Measurements from ENCODE around the gene CHFR.
"Not testable (repeated sequence)": the region's sequence is repeated elsewhere in the genome, so short reads cannot be mapped to it uniquely, and the experiment has no call there.

The CHFR gene

GRCh38 chr12:132907789-132908144 lies 20.4 kb upstream of the CHFR start:
- Histone ChIP-seq H2AFZ (ENCODE audit: low read depth, low read length) (peak overlapping the region; percentile 16), H3K18ac (ENCODE audit: low read depth in 1 of 2, low read length in 2 of 2) (peak overlapping the region; percentile 30 to 61), H4K8ac (ENCODE audit: low read length) (peak overlapping the region; percentile 89), H3K4me2 (ENCODE audit: low read length, poor library complexity, severe bottlenecking) (peak overlapping the region; percentile 67), H3K9me3 (ENCODE audit: control insufficient read depth, low read length) (peaks cover 50% of the 10 kb centered on the region), H3K4me3 (ENCODE audit: insufficient read depth in 1 of 2, low read depth in 1 of 2, low read length in 2 of 2) (peak overlapping the region in 1 of 2 experiments; percentile 73), H3K9ac (ENCODE audit: low read length) (peak overlapping the region; percentile 92)
- H4K91ac ChIP-seq (ENCODE audit: low read length); H2BK12ac ChIP-seq (ENCODE audit: low read length in 2 of 2); H3K27ac ChIP-seq (ENCODE audit: low read length, poor library complexity, severe bottlenecking); DNase-seq; H3K36me3 ChIP-seq (ENCODE audit: control insufficient read depth in 1 of 2, insufficient read depth in 2 of 2, low read depth in 1 of 2, low read length in 2 of 2); H3K14ac ChIP-seq (ENCODE audit: low read length in 2 of 2); H2BK5ac ChIP-seq (ENCODE audit: low read depth, low read length, poor library complexity, severe bottlenecking); H3K79me1 ChIP-seq (replicated peaks; ENCODE audit: low read length, poor library complexity, severe bottlenecking); H3K4me1 ChIP-seq (ENCODE audit: control insufficient read depth, insufficient read depth, low read depth, low read length); H2AK5ac ChIP-seq (ENCODE audit: low read length, severe bottlenecking); H3K27me3 ChIP-seq (ENCODE audit: control insufficient read depth in 1 of 2, insufficient read depth in 1 of 2, low read length in 2 of 2); H2BK15ac ChIP-seq (ENCODE audit: low read depth, poor library complexity, severe bottlenecking); H2BK120ac ChIP-seq (ENCODE audit: low read depth, low read length); H3K23ac ChIP-seq (ENCODE audit: low read length in 2 of 2); H3K4ac ChIP-seq (ENCODE audit: low read depth in 1 of 2, low read length in 2 of 2): not testable (repeated sequence)
- 9% methylated on average over 23 of the region's 23 CpGs for WGBS

- Histone ChIP-seq H2BK120ac (ENCODE audit: low read depth, low read length) (no peak overlapping the region), H3K4ac (ENCODE audit: low read depth in 1 of 2, low read length in 2 of 2) (no peak overlapping the region), H3K18ac (ENCODE audit: low read depth in 1 of 2, low read length in 2 of 2) (no peak overlapping the region), H3K4me1 (ENCODE audit: control insufficient read depth, insufficient read depth, low read depth, low read length) (peaks cover 5% of the 10 kb centered on the region), H2BK5ac (ENCODE audit: low read depth, low read length, poor library complexity, severe bottlenecking) (no peak overlapping the region), H2BK15ac (ENCODE audit: low read depth, poor library complexity, severe bottlenecking) (no peak overlapping the region), H3K14ac (ENCODE audit: low read length in 2 of 2) (no peak overlapping the region), H3K36me3 (ENCODE audit: control insufficient read depth in 1 of 2, insufficient read depth in 2 of 2, low read depth in 1 of 2, low read length in 2 of 2) (no peaks in the 10 kb centered on the region), H3K23ac (ENCODE audit: low read length in 2 of 2) (no peak overlapping the region), H3K9ac (ENCODE audit: low read length) (peak overlapping the region; percentile 92), H3K79me1 (replicated peaks; ENCODE audit: low read length, poor library complexity, severe bottlenecking) (no peaks in the 10 kb centered on the region), H3K4me2 (ENCODE audit: low read length, poor library complexity, severe bottlenecking) (no peak overlapping the region), H3K4me3 (ENCODE audit: insufficient read depth in 1 of 2, low read depth in 1 of 2, low read length in 2 of 2) (peak overlapping the region in 1 of 2 experiments; percentile 53), H3K27me3 (ENCODE audit: control insufficient read depth in 1 of 2, insufficient read depth in 1 of 2, low read length in 2 of 2) (no peaks in the 10 kb centered on the region), H3K27ac (ENCODE audit: low read length, poor library complexity, severe bottlenecking) (no peak overlapping the region), H2AFZ (ENCODE audit: low read depth, low read length) (no peak overlapping the region), H4K91ac (ENCODE audit: low read length) (no peak overlapping the region), H4K8ac (ENCODE audit: low read length) (no peak overlapping the region), H2AK5ac (ENCODE audit: low read length, severe bottlenecking) (no peak overlapping the region), H3K9me3 (ENCODE audit: control insufficient read depth, low read length) (peaks cover 46% of the 10 kb centered on the region), H2BK12ac (ENCODE audit: low read length in 2 of 2) (no peak overlapping the region)
- no peak for DNase-seq
- WGBS: 45% methylated on average over 15 of the region's 16 CpGs
Observed at GRCh38 chr12:132907216-132907615, 19.8 kb upstream of the CHFR start.

DNA sequence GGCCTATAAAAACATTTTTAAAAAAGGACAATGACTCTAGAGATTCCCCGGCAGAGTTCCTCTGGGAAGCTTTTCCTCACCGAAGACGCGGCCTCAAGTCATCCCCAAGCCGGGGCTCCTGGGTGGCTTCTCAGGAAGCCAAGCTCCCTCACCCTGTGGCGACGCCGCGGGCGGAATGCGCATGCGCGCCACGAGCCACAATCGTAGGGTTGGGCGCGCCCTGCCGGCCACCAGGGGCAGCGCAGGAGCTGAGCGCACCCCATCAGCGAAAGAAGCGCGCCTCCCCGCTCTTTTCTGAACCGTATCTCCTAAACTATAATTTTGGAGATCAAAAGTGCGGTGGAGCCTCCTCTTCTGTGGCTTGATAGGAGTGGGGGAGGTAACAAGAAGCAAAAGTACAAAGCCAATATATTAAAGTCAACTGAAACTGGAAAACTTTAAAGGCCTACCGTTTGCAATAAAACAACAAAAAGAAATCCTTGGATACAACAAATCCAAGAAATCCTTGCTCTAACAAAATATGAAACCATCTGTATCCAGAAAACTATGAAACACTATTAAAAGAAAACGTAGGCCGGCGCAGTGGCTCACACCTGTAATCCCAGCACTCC lies 17.4 kb upstream of the CHFR start:
- Histone ChIP-seq H2BK12ac (ENCODE audit: low read length in 2 of 2) (no peak overlapping the region), H3K36me3 (ENCODE audit: control insufficient read depth in 1 of 2, insufficient read depth in 2 of 2, low read depth in 1 of 2, low read length in 2 of 2) (no peaks in the 10 kb centered on the region), H3K23ac (ENCODE audit: low read length in 2 of 2) (no peak overlapping the region), H2BK15ac (ENCODE audit: low read depth, poor library complexity, severe bottlenecking) (no peak overlapping the region), H3K14ac (ENCODE audit: low read length in 2 of 2) (no peak overlapping the region), H2BK5ac (ENCODE audit: low read depth, low read length, poor library complexity, severe bottlenecking) (no peak overlapping the region), H3K4me3 (ENCODE audit: insufficient read depth in 1 of 2, low read depth in 1 of 2, low read length in 2 of 2) (peak overlapping the region in 1 of 2 experiments; percentile 10), H3K4me2 (ENCODE audit: low read length, poor library complexity, severe bottlenecking) (no peak overlapping the region), H3K9me3 (ENCODE audit: control insufficient read depth, low read length) (peaks cover 32% of the 10 kb centered on the region), H2AK5ac (ENCODE audit: low read length, severe bottlenecking) (no peak overlapping the region), H4K8ac (ENCODE audit: low read length) (no peak overlapping the region), H2BK120ac (ENCODE audit: low read depth, low read length) (no peak overlapping the region), H3K4ac (ENCODE audit: low read depth in 1 of 2, low read length in 2 of 2) (no peak overlapping the region), H3K27ac (ENCODE audit: low read length, poor library complexity, severe bottlenecking) (no peak overlapping the region), H2AFZ (ENCODE audit: low read depth, low read length) (no peak overlapping the region), H3K27me3 (ENCODE audit: control insufficient read depth in 1 of 2, insufficient read depth in 1 of 2, low read length in 2 of 2) (no peaks in the 10 kb centered on the region), H3K18ac (ENCODE audit: low read depth in 1 of 2, low read length in 2 of 2) (no peak overlapping the region), H3K79me1 (replicated peaks; ENCODE audit: low read length, poor library complexity, severe bottlenecking) (no peaks in the 10 kb centered on the region), H3K4me1 (ENCODE audit: control insufficient read depth, insufficient read depth, low read depth, low read length) (peaks cover 5% of the 10 kb centered on the region), H3K9ac (ENCODE audit: low read length) (no peak overlapping the region), H4K91ac (ENCODE audit: low read length) (no peak overlapping the region)
- WGBS: 24% methylated on average over 20 of the region's 30 CpGs
- DNase-seq: peak; percentile 26

DNA sequence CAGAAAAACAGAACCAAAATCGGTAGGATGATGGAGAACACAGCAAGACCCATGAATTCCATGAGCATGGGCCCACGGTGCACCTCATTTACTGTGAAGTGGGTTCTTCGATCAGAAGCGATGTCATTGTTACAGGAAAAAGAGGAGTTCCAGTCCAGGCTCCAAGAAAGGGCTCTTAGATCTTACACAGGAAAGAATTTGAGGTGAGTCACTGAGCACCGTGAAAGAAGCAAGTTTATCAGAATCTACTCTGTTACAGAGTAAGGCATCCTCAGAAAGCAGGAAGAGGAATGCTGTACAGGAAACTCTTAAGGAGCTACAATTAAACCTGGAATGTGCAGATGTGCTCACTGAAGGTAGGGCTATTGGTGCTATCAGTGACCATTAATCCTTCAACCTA lies 11.6 kb upstream of the CHFR start:
- no peak overlapping the region for H3K4me2 ChIP-seq (ENCODE audit: low read length, poor library complexity, severe bottlenecking)

More for the DNA sequence above, 11.6 kb upstream of the CHFR start:
- Histone ChIP-seq H3K9ac (ENCODE audit: low read length) (no peak overlapping the region), H4K91ac (ENCODE audit: low read length) (no peak overlapping the region), H3K14ac (ENCODE audit: low read length in 2 of 2) (no peak overlapping the region), H3K36me3 (ENCODE audit: control insufficient read depth in 1 of 2, insufficient read depth in 2 of 2, low read depth in 1 of 2, low read length in 2 of 2) (no peaks in the 10 kb centered on the region), H2BK15ac (ENCODE audit: low read depth, poor library complexity, severe bottlenecking) (no peak overlapping the region), H2BK5ac (ENCODE audit: low read depth, low read length, poor library complexity, severe bottlenecking) (no peak overlapping the region), H3K4me1 (ENCODE audit: control insufficient read depth, insufficient read depth, low read depth, low read length) (no peaks in the 10 kb centered on the region), H3K9me3 (ENCODE audit: control insufficient read depth, low read length) (peaks cover 48% of the 10 kb centered on the region), H3K23ac (ENCODE audit: low read length in 2 of 2) (no peak overlapping the region), H3K4ac (ENCODE audit: low read depth in 1 of 2, low read length in 2 of 2) (no peak overlapping the region), H3K4me3 (ENCODE audit: insufficient read depth in 1 of 2, low read depth in 1 of 2, low read length in 2 of 2) (peak overlapping the region in 1 of 2 experiments; percentile 18), H3K27me3 (ENCODE audit: control insufficient read depth in 1 of 2, insufficient read depth in 1 of 2, low read length in 2 of 2) (no peaks in the 10 kb centered on the region), H2BK12ac (ENCODE audit: low read length in 2 of 2) (no peak overlapping the region), H3K79me1 (replicated peaks; ENCODE audit: low read length, poor library complexity, severe bottlenecking) (no peaks in the 10 kb centered on the region), H3K27ac (ENCODE audit: low read length, poor library complexity, severe bottlenecking) (no peak overlapping the region), H2AFZ (ENCODE audit: low read depth, low read length) (no peak overlapping the region), H2BK120ac (ENCODE audit: low read depth, low read length) (no peak overlapping the region), H4K8ac (ENCODE audit: low read length) (no peak overlapping the region), H3K18ac (ENCODE audit: low read depth in 1 of 2, low read length in 2 of 2) (no peak overlapping the region), H2AK5ac (ENCODE audit: low read length, severe bottlenecking) (no peak overlapping the region)
- no peak for DNase-seq
- 78% methylated on average over 5 of the region's 5 CpGs for WGBS

Data from mesenchymal stem cell (in vitro differentiated cells and primary cell).